Measurements from ENCODE around the gene LRRFIP1.

Gene LRRFIP1

DNA sequence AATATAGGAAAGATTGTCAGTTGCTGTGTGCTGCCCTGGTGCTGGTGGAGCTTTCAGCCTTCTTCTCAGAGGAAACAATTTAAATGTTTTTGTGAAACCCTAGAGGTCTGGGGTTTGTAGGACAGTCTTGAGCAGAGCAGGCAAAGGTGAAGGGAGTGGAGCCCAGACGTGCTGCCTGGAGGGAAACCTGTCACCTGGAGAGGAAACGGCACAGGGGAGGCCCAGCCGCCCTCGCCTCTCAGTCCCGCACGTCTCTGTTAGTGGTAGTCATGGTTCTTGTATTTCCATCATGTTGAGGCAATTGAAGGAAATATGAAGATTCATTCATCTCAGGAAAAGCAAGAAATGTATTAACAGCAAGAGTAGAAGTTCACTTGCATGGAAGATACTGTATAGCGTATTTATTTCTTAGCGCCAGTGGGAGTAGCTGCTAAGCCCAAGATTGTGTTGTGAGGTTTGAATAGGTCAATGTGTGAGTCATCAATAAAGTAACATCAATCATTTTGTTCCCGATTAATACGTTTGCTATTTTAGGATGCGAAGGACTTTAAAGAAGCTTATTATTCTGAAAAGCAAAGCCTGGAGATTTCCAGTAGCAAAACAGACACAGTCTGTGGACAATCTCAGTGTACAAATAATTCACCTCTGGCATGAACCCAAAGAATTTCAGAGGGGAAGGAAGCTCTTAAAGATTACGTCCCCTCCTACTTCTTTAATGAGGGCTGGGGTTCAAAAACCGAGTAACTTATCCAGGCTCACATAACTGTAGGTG is 70.4 kb downstream of the LRRFIP1 start:
- Mint-ChIP-seq H3K9me3 (no peaks in the 10 kb centered on the region), H3K27ac (no peak overlapping the region), H3K4me1 (peaks cover 97% of the 10 kb centered on the region), H3K36me3 (ENCODE audit: low read depth) (no peaks in the 10 kb centered on the region), H3K27me3 (ENCODE audit: low read depth, poor library complexity) (peaks cover 15% of the 10 kb centered on the region), H3K4me3 (no peak overlapping the region)
- DNase-seq = no peak
- TF ChIP-seq, protein P1, sequence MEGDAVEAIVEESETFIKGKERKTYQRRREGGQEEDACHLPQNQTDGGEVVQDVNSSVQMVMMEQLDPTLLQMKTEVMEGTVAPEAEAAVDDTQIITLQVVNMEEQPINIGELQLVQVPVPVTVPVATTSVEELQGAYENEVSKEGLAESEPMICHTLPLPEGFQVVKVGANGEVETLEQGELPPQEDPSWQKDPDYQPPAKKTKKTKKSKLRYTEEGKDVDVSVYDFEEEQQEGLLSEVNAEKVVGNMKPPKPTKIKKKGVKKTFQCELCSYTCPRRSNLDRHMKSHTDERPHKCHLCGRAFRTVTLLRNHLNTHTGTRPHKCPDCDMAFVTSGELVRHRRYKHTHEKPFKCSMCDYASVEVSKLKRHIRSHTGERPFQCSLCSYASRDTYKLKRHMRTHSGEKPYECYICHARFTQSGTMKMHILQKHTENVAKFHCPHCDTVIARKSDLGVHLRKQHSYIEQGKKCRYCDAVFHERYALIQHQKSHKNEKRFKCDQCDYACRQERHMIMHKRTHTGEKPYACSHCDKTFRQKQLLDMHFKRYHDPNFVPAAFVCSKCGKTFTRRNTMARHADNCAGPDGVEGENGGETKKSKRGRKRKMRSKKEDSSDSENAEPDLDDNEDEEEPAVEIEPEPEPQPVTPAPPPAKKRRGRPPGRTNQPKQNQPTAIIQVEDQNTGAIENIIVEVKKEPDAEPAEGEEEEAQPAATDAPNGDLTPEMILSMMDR (IDR thresholded peaks at IDR 0.05) = no peak

DNA sequence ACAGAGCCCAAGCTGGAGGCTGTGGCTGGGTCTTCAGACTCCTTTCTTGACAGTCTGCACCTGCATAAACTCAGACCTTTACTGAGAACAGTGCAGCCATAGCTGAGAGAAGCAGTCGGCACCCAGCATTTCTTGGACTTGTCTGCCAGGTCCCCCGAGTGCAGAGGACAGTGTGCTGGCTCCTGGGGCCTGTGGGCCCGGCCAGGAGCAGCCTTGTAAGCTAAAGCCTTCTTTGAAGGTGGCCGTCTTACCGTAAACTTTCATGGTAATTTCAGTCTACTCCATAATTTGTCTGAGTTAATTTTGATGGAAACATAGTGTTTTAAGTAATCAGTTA is 70.9 kb downstream of the LRRFIP1 start:
- peaks cover 10% of the 10 kb centered on the region for H3K27me3 Mint-ChIP-seq (ENCODE audit: low read depth, poor library complexity)
- H3K4me3 Mint-ChIP-seq = no peak overlapping the region
- no peaks in the 10 kb centered on the region for H3K36me3 Mint-ChIP-seq (ENCODE audit: low read depth)
- peaks cover 97% of the 10 kb centered on the region for H3K4me1 Mint-ChIP-seq
- TF ChIP-seq, protein P1 (IDR thresholded peaks at IDR 0.05) = no peak
- H3K9me3 Mint-ChIP-seq = no peaks in the 10 kb centered on the region
- no peak for DNase-seq
- no peak overlapping the region for H3K27ac Mint-ChIP-seq

DNA sequence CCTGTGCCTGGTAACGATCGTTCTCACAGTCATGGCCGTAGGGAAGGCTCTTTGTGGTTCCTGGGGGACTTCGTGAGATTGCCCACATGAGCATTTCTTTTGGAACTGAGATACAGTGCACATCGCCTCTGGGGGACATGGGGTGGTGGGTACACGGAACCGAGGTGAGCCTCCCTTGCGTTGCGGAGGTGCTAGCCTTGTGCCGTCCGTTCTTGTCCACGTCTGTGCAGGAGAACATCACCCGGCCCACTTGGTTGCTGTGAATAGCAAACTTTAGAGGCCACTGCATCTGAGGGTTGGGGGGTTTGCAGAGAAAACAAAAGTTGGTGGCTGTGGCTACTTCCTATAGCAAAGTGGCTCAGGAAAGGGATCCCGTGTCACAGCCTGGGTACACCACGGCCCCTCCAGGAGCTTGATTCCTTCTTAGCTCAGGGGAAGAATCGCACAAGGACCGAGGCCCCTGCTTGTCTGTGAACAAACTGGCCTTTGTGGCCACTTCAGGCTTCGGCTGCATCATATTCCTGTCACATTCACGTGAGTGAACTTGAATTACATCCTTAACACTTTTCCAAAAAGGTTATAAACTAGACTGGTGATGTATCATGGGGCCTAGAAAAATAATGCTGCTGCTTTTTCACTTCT is 72.6 kb downstream of the LRRFIP1 start:
- Mint-ChIP-seq H3K9me3 (no peaks in the 10 kb centered on the region), H3K4me1 (peaks cover 94% of the 10 kb centered on the region), H3K27ac (peak overlapping the region; percentile 93), H3K36me3 (ENCODE audit: low read depth) (peaks cover 6% of the 10 kb centered on the region), H3K4me3 (peak overlapping the region; percentile 36), H3K27me3 (ENCODE audit: low read depth, poor library complexity) (peaks cover 4% of the 10 kb centered on the region)
- TF ChIP-seq, protein P1 (IDR thresholded peaks at IDR 0.05) = no peak
- no peak for DNase-seq

DNA sequence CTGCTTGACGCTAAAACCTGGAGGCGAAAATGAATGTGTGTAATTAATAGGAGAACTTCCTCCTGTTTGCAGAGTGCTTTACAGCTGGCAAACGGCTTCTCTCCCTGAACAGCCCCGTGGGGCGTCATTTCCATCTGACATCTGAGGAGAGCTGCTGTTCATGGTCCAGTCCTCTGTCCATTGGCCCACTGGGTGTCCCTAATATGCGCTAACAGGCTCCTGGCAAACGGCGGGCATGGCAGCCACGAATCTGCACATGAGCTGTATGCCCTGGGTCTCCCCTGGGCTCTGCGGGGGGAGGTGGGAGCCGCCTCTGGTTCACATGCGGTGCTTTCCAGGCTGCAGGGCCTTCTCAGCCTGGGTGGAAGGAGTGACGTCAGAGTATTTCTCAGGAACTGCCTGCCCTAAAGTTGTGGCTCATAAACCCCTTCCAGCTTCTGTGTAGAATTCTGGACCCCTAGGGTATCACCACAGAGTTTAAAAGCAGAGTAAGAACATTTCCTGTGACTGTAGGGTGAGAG is 73.2 kb downstream of the LRRFIP1 start:
- Mint-ChIP-seq H3K27ac (peak overlapping the region; percentile 93), H3K4me1 (peaks cover 89% of the 10 kb centered on the region), H3K4me3 (peak overlapping the region; percentile 36), H3K9me3 (no peaks in the 10 kb centered on the region), H3K36me3 (ENCODE audit: low read depth) (peaks cover 6% of the 10 kb centered on the region), H3K27me3 (ENCODE audit: low read depth, poor library complexity) (peaks cover 4% of the 10 kb centered on the region)
- DNase-seq = peak; percentile 53
- TF ChIP-seq, protein P1 (IDR thresholded peaks at IDR 0.05) = no peak

DNA sequence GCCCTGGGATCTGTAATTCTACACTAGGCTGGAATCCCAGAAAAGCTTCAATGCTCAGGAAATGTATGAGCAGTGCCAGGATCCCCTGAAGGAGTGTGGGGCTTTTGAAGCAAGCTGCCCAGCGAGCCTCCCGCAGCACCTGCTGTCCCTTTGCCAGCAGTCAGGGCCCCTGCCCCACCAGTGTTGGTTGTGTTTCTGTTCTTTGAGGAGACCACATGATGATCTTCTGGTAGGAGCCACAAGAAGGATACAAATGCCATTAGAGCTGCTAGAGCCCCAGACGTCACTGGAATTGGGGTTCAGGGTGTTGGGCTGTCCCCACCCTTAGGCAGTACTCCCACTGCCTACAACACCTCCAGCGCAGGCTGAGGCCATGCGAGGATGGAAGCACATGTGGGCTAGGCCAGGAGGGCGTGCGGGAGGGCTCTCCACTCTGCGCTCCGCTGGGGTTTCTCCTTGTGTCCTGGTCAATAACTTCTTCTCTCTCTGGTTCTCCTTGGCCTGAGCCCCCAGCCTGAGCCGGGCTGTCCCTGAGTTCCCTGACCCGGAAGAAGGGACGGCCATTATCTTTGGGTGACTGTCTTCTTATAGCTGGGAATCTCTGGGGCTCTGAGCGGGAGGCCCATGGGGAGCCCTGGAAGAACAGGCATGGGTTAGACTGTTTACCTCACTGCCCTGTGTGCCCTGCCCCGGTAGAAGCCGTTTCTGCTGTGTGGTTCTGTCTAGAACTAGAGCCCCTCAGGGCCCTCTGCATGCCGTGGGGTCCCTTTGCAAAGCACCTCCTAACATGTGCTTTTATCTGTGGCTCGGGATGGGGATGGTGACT is 73.9 kb downstream of the LRRFIP1 start:
- peaks cover 5% of the 10 kb centered on the region for H3K27me3 Mint-ChIP-seq (ENCODE audit: low read depth, poor library complexity)
- peak overlapping the region; percentile 93 for H3K27ac Mint-ChIP-seq
- H3K36me3 Mint-ChIP-seq (ENCODE audit: low read depth) = peaks cover 7% of the 10 kb centered on the region
- H3K4me3 Mint-ChIP-seq = peak overlapping the region; percentile 36
- DNase-seq = no peak
- H3K9me3 Mint-ChIP-seq = no peaks in the 10 kb centered on the region
- TF ChIP-seq, protein P1 (IDR thresholded peaks at IDR 0.05) = no peak
- peaks cover 82% of the 10 kb centered on the region for H3K4me1 Mint-ChIP-seq

All from nephron progenitor cell (in vitro differentiated cells).